Endothelial cell (in vitro differentiated cells): Measurements from ENCODE around the gene GPATCH2. TPM values are rescaled to one million over a fixed set of nuclear protein-coding genes. Genes with fewer than 3 reads are reported as not detected.

Source experiments
- DNase-seq: peaks from one replicate; pipeline ENCODE4 v3.0.0; 2021; ENCODE audit warnings: low spot score
- H3K27ac Mint-ChIP-seq: one replicate; pipeline ENCODE4 v1.8.0; 2021; ENCODE audit warnings: mixed read lengths, inconsistent platforms; ENCODE audit not compliant: unreplicated experiment
- H3K27me3 Mint-ChIP-seq: one replicate; pipeline ENCODE4 v1.8.0; 2021; ENCODE audit warnings: mild to moderate bottlenecking, moderate library complexity, mixed read lengths, inconsistent platforms; ENCODE audit not compliant: unreplicated experiment
- H3K36me3 Mint-ChIP-seq: one replicate; pipeline ENCODE4 v1.8.0; 2021; ENCODE audit warnings: mild to moderate bottlenecking, low read depth, mixed read lengths, inconsistent platforms; ENCODE audit not compliant: unreplicated experiment
- H3K4me1 Mint-ChIP-seq: one replicate; pipeline ENCODE4 v1.8.0; 2021; ENCODE audit warnings: mild to moderate bottlenecking, mixed read lengths, inconsistent platforms; ENCODE audit not compliant: unreplicated experiment
- H3K4me3 Mint-ChIP-seq: one replicate; pipeline ENCODE4 v1.8.0; 2021; ENCODE audit warnings: mild to moderate bottlenecking, mixed read lengths, inconsistent platforms; ENCODE audit not compliant: unreplicated experiment
- H3K9me3 Mint-ChIP-seq: one replicate; pipeline ENCODE4 v1.8.0; 2021; ENCODE audit warnings: mixed read lengths, inconsistent platforms; ENCODE audit not compliant: unreplicated experiment
- total RNA-seq: library from RNA; stranded (reverse); fragmentation: NEBNext Ultra II Directional; extraction: Animal tissue kit (Norgen Biotek cat#: 25700); gene quantifications from one replicate; pipeline ENCODE4 v1.2.1, GENCODE V29; 2021; ENCODE audit not compliant: unreplicated experiment
- TF ChIP-seq, protein P1 (sequence below): fragments of 200-600 bp; sonication (generic); IDR thresholded peaks from one replicate; pipeline ENCODE4 v1.5.0; 2021; ENCODE audit warnings: antibody characterized with exemption; ENCODE audit not compliant: unreplicated experiment

Gene GPATCH2
- total RNA-seq, 1 donor from 2014 or later, result 18.4 TPM

GRCh38 chr1:217627431-217627830 is 3.5 kb downstream of the GPATCH2 start:
- Mint-ChIP-seq H3K4me1 (peaks cover 21% of the 10 kb centered on the region), H3K36me3 (no peaks in the 10 kb centered on the region), H3K27ac (peak overlapping the region; percentile 99), H3K9me3 (no peaks in the 10 kb centered on the region), H3K4me3 (no peak overlapping the region), H3K27me3 (peaks cover 9% of the 10 kb centered on the region)
- no peak for DNase-seq
- TF ChIP-seq, protein P1, sequence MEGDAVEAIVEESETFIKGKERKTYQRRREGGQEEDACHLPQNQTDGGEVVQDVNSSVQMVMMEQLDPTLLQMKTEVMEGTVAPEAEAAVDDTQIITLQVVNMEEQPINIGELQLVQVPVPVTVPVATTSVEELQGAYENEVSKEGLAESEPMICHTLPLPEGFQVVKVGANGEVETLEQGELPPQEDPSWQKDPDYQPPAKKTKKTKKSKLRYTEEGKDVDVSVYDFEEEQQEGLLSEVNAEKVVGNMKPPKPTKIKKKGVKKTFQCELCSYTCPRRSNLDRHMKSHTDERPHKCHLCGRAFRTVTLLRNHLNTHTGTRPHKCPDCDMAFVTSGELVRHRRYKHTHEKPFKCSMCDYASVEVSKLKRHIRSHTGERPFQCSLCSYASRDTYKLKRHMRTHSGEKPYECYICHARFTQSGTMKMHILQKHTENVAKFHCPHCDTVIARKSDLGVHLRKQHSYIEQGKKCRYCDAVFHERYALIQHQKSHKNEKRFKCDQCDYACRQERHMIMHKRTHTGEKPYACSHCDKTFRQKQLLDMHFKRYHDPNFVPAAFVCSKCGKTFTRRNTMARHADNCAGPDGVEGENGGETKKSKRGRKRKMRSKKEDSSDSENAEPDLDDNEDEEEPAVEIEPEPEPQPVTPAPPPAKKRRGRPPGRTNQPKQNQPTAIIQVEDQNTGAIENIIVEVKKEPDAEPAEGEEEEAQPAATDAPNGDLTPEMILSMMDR, result no peak

GRCh38 chr1:217626321-217626720 is 4.6 kb downstream of the GPATCH2 start:
- no peaks in the 10 kb centered on the region for H3K36me3 Mint-ChIP-seq
- no peaks in the 10 kb centered on the region for H3K9me3 Mint-ChIP-seq
- H3K27me3 Mint-ChIP-seq, result peaks cover 9% of the 10 kb centered on the region
- DNase-seq, result no peak
- peaks cover 20% of the 10 kb centered on the region for H3K4me1 Mint-ChIP-seq
- H3K27ac Mint-ChIP-seq, result peak overlapping the region; percentile 99
- TF ChIP-seq, protein P1, result no peak
- no peak overlapping the region for H3K4me3 Mint-ChIP-seq

DNA sequence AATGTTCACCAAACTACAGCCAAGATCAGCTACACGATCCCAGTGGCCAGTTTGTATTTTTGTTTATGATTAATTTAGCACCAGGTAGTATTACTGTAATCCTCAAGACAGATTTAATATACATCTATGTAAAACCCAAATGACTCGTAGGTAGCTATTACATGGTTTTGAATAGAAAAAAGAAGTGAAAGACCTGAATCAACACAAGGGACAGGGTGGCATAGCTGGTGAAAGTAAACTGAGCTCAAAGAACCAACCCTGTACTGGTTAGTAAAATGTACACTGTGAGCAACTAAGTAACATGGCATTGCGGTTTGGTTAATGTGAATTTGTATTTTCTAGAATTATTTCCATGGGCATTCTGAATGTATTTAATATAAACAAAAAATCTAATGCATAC is 8.8 kb downstream of the GPATCH2 start:
- Mint-ChIP-seq H3K4me3 (no peak overlapping the region), H3K27me3 (no peaks in the 10 kb centered on the region), H3K4me1 (peaks cover 5% of the 10 kb centered on the region), H3K9me3 (no peaks in the 10 kb centered on the region), H3K36me3 (peaks cover 5% of the 10 kb centered on the region), H3K27ac (no peak overlapping the region)
- DNase-seq, result no peak
- TF ChIP-seq, protein P1, result no peak

- H3K9me3 Mint-ChIP-seq, result no peaks in the 10 kb centered on the region
- H3K36me3 Mint-ChIP-seq, result peaks cover 5% of the 10 kb centered on the region
- TF ChIP-seq, protein P1, result no peak
- peaks cover 8% of the 10 kb centered on the region for H3K4me1 Mint-ChIP-seq
- no peak overlapping the region for H3K27ac Mint-ChIP-seq
- no peaks in the 10 kb centered on the region for H3K27me3 Mint-ChIP-seq
- no peak for DNase-seq
- no peak overlapping the region for H3K4me3 Mint-ChIP-seq
These were observed 10.1 kb downstream of the GPATCH2 start for GRCh38 chr1:217620814-217621213.

- Mint-ChIP-seq H3K4me3 (no peak overlapping the region), H3K27ac (no peak overlapping the region), H3K4me1 (peaks cover 8% of the 10 kb centered on the region), H3K36me3 (peaks cover 5% of the 10 kb centered on the region), H3K27me3 (no peaks in the 10 kb centered on the region), H3K9me3 (no peaks in the 10 kb centered on the region)
- DNase-seq, result no peak
- TF ChIP-seq, protein P1, result no peak
These were observed 13.8 kb downstream of the GPATCH2 start for GRCh38 chr1:217617126-217617525.
